Prostate gland (tissue), 2 donors: ENCODE results near the gene UBR7.

Source experiments
- CTCF ChIP-seq, 4 experiments: fragments of 200-600 bp in 2 of 4; fragments of 450-650 bp in 2 of 4; sonication (generic) in 2 of 4; IDR thresholded peaks; 1 replicate in 3 of 4; 2 replicates in 1 of 4; pipeline ENCODE4 v1.5.1; 2016 to 2019; ENCODE audit warnings: antibody characterized with exemption in 4 of 4, mild to moderate bottlenecking in 2 of 4, moderate library complexity in 2 of 4
- POLR2AphosphoS5 ChIP-seq: sonication (generic); formaldehyde crosslinking; IDR thresholded peaks from one replicate; pipeline ENCODE4 v1.6.1; 2017; ENCODE audit warnings: antibody characterized with exemption

- TF ChIP-seq CTCF (IDR thresholded peaks at IDR 0.05) (no peak), POLR2AphosphoS5 (no peak)
These were observed 61.4 kb downstream of the UBR7 start for GRCh38 chr14:93268406-93268805.
